Dermis blood vessel endothelial cell (primary cell): ENCODE measurements around the gene TMEM184B. TPM values are rescaled to one million over a fixed set of nuclear protein-coding genes. Genes with fewer than 3 reads are reported as not detected.

ENCODE experiments used
- DNase-seq: peaks from one replicate; pipeline ENCODE4 v3.0.0; 2010
- total RNA-seq: library from RNA; depleted of rRNA; stranded (reverse); fragments of >200 nt; gene quantifications from 2 replicates; pipeline ENCODE4 v1.2.3, GENCODE V29; 2014

Gene TMEM184B
- total RNA-seq, 1 donor from 2014 or later: 36.2 TPM

GRCh38 chr22:38308791-38309498 is 36.1 kb upstream of the TMEM184B start:
- DNase-seq: no peak

DNA sequence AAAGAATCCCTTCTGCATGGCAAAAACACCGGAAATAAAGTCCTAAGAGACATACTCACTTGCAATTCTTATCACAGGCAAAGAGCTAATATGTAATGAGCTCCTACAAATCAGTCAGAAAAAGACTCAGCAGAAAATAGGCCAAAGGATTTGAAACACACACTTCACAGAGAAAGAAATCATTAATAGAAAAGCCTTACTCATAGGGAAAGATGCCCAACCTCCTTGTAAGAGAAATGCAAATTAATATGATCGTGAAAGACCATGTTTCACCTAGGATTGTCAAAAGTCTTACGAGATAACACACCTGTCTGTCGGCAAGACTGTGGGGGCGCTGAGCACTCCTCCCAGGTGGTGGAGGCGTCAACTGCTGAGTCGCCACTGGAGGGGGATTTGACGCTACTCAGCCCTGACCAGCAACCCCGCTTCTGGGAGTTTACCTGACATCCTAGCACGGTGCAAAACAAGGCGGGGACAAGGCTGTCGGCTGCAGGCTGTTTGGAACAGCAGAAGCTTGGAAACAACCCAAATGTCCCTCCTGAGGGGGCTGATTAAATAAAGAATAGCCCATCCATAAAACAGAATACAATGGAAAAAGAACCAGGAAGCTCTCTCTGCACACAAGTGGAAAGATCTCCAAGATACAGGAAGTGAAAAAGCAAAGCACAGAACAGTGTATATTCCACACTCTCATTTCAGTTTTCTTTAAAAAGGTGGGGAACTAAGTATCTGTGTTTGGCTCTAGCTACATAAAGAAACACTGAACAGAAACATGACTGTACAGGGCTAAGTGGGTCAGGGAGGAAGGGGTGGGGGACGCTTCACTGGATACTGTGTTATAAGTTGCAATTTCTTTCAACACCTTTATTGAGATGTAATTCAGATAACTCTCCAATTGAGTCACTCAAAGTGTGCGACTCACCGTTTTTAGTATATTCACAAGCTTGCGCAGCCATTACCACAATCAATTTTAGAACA is 33.0 kb upstream of the TMEM184B start:
- DNase-seq: peak; percentile 56

- peak; percentile 39 for DNase-seq
Observed at GRCh38 chr22:38304526-38304925, 31.7 kb upstream of the TMEM184B start.

DNA sequence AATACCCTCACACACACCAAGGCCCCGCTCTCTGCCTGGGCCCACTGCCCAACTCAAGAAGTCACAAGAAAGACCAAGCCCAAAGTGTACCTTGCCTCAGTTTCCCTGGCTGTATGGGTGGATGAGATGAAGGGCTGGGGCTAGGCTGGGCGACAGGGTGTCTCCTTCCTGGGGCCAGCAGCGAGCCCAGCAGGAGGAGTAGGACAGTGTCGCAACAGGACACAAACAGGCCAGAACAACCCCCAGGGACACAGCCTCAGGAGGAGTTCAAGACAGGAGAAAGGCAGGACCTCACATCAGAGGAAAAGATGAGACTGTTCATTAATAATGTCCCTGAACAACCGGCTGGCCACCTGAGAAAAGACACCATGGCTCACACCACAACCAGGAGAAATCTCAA is 31.2 kb upstream of the TMEM184B start:
- no peak for DNase-seq

GRCh38 chr22:38302906-38303305 is 30.1 kb upstream of the TMEM184B start:
- DNase-seq: no peak

DNA sequence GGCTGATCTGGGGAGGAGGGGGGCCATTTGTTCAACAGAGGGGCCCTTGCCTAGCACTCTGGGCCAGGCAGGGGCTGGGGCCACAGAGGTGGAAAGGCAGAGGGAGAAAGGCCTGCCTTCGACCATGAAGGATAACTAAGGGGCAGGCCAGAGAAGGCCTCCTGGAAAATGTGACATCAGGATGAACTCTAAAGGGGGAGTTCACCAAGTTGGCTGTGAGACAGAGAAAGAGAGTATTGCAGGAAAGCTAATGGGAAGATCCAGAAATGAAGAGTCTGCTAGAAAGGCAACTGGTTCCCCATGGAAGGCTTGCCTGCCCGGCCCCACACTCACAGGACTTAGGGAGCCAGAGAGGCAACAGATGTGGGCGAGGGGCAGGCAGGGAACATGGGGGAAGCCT is 28.1 kb upstream of the TMEM184B start:
- no peak for DNase-seq

DNA sequence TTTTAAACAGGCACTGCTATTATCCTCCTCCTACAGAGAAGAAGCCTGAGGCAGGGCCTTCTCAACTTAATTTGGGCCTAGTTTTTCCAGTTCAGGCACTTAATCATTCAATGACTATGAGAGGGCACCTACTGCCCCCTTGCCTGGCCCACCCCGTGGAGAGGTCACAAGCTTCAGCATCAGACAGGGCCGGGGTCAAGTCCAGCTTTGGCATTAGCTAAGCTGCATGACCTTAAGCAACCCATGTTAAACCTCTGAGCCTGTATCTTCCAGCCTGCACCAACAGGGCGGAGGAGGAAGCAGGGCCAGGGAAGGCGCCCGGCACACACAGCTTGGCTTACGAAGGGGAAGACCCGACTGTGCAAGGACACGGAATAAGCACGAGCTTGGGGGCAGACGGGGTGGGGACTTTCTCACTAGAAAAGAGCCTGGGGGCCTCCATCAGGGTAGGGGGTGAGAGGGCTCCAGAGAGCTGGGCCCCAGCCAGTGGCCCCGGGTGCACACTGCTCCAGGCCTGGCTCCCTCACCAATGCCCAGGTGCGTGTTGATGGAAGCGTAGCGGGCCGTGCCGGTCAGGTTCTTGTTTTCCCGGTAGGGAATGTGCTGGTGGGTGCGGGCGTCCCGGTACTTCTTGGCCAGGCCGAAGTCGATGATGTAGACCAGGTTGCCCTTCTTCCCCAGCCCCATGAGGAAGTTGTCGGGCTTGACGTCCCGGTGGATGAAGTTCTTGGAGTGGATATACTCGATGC is 27.6 kb upstream of the TMEM184B start:
- DNase-seq: no peak

GRCh38 chr22:38299770-38300102 is 26.9 kb upstream of the TMEM184B start:
- no peak for DNase-seq

DNA sequence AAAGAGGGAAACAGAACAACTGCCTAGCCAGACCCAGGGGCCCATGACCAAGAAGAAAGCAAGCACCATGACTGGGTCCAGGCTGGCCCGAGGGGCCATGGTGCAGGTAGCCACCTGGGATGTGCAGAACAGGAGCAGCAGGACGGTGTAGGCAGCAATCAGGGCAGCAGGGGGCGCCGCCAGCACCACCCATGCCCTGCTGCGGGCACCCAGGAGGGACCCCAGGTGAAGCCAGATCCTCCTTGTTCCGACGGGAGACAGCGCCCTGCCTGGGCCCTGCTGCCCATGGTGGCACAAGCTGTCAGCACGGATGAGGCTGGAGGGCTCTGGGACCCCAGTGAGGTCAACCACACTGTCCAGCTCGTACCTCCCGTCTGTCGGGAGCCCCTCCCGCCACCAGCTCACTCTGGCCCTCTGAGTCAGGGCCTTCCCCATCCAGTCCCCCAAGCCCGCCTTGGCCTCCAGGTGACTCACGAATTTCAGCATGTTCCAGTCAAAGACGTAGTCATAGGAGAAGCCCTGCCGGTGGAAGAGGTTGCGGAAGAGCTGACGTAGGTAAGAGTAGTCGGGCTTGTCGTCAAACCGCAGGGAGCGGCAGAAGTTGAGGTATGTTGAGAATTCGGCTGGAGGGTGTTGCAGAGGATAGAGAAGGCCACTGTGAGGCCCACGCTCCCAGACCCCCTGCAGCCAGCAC is 25.6 kb upstream of the TMEM184B start:
- peak; percentile 47 for DNase-seq

DNA sequence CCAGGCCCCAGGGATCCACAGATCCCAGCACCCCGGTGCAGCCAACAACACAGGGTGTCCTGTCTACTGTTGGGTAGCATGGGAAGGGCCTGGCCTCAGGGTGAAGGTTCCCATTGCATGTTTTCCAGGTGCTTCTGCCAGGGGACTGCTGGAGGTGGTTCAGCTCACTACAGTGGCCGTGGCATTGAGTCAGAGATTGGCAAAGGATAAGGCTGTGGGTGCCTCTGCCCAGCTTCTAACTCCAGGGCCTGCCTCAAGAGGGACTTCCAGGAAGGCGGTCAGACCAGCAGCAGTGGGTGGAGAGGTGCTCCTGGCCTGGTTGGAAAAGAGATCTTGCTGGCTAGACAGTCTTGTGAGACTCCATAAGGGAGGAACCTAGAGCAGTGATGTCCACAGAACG is 23.6 kb upstream of the TMEM184B start:
- DNase-seq: no peak

GRCh38 chr22:38295863-38296262 is 23.1 kb upstream of the TMEM184B start:
- no peak for DNase-seq

GRCh38 chr22:38295339-38295738 is 22.5 kb upstream of the TMEM184B start:
- DNase-seq: no peak

DNA sequence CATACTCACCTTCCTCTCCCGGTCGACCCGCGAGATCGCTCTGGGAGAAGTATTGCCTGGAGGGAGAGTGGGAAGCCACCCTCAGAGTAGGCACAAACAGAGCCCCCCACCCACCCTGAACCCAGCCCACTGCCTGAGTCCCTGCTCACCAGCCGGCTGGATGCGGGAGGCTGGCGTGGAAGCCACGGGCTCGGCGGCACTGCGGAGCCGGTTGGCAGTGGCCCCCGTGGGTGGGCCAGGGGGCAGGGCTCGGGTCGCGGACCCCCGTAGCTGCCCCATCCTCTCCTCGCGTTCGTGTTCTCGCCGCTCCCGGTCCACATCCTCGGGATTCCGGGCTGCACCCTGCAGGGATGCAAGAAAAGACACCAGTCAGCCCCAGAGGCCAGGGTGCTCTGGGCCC is 21.4 kb upstream of the TMEM184B start:
- DNase-seq: no peak

- no peak for DNase-seq
Observed at GRCh38 chr22:38292694-38293093, 19.9 kb upstream of the TMEM184B start.

DNA sequence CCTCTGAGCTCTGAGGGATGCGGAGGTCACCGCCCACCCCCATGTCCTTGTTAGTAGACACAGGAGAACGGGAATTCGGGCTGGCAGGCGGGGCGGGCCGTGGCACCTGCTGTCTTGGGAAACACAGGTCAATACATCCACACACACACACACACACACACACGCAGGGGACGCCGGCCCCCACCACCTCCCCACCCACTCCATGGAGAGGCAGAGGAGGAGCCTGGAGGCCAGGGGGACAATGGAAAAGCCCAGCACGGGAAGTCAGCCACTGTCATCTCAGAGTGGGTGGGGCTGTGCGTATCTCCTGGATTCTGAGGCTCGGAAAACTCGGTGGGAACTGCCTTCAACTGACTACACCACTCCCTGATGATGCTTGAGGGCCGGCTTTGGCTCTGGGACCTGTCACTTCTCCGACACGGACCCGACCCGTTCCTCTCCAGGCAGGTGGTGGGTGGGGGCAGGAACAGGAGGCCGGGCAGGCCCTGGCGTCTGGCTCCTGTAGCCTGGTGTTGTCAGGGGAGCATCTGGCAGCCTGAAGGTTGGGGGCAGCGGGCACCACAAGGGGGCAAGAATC is 18.5 kb upstream of the TMEM184B start:
- DNase-seq: no peak

GRCh38 chr22:38290347-38290746 is 17.5 kb upstream of the TMEM184B start:
- no peak for DNase-seq

GRCh38 chr22:38289583-38290082 is 16.8 kb upstream of the TMEM184B start:
- DNase-seq: no peak

GRCh38 chr22:38286915-38287669 is 14.3 kb upstream of the TMEM184B start:
- no peak for DNase-seq

GRCh38 chr22:38285018-38285417 is 12.2 kb upstream of the TMEM184B start:
- no peak for DNase-seq

DNA sequence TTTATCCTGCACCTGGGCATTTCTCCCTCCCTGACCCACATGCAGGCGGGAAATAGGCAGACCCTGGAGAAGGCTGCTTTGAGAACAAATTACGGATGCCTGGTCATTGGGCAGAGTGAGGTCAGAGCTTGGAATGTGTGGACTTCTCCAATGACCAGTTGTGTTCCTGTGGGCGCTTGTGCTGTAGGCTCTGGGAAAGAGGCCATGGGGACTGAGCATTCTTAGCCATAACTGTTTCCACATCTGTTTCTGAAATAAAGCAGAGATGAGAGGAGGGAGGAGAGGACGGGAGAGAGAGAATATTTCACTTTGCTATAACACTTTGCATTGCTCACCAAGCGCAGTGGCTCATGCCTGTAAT is 11.2 kb upstream of the TMEM184B start:
- no peak for DNase-seq

DNA sequence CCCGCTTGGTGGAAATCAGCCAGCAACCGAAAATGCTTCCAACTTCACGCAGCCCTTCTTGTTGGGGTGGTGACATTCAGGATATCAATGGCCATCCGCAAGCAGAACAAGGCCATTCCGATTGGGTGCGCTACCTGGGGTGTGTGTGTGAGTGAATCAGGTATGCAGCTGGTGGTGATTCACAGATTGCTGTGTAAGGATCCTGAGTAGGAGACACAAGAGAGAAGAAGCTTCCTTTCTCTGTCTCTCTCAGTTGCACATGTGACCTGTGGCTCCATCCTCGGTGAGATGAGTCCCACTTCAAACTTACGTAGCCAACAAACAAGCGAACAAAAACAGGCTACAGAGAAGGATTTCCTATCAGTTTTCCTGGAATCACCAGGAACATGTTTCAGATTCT is 9.6 kb upstream of the TMEM184B start:
- DNase-seq: no peak
